AG20443 (cell line): ENCODE results near the gene DNAJC30.
"Not testable (repeated sequence)": the region's sequence is repeated elsewhere in the genome, so short reads cannot be mapped to it uniquely, and the experiment has no call there.

ENCODE experiments used
- DNase-seq: peaks from one replicate; pipeline ENCODE4 v3.0.0; 2012; ENCODE audit warnings: low spot score, mixed read lengths

Gene DNAJC30

GRCh38 chr7:73680501-73680900, 2.8 kb downstream of the DNAJC30 start:
- DNase-seq: no peak

GRCh38 chr7:73679709-73680108, 3.5 kb downstream of the DNAJC30 start:
- no peak for DNase-seq

GRCh38 chr7:73678862-73679261, 4.4 kb downstream of the DNAJC30 start:
- no peak for DNase-seq

- not testable (repeated sequence) for DNase-seq
These were observed 7.2 kb downstream of the DNAJC30 start for GRCh38 chr7:73676062-73676461.

- no peak for DNase-seq
These were observed 8.7 kb downstream of the DNAJC30 start for GRCh38 chr7:73674468-73675124.

GRCh38 chr7:73671857-73672445, 11.3 kb downstream of the DNAJC30 start:
- DNase-seq: no peak

GRCh38 chr7:73671322-73671661, 12.0 kb downstream of the DNAJC30 start:
- no peak for DNase-seq

GRCh38 chr7:73669858-73670385, 13.3 kb downstream of the DNAJC30 start:
- no peak for DNase-seq

- DNase-seq: no peak
These were observed 14.0 kb downstream of the DNAJC30 start for GRCh38 chr7:73669288-73669701.

- no peak for DNase-seq
These were observed 14.4 kb downstream of the DNAJC30 start for GRCh38 chr7:73668886-73669230.

- no peak for DNase-seq
These were observed 15.0 kb downstream of the DNAJC30 start for GRCh38 chr7:73668103-73668885.

- peak; percentile 99 for DNase-seq
These were observed 15.7 kb downstream of the DNAJC30 start, which contains the start of gene VPS37D for GRCh38 chr7:73667344-73668102. Gene VPS37D (plus strand): TSS chr7:73667831. CDS start chr7:73667959, 128 bp downstream.

- no peak for DNase-seq
These were observed 20.2 kb downstream of the DNAJC30 start for GRCh38 chr7:73663033-73663432.

- DNase-seq: not testable (repeated sequence)
These were observed 22.7 kb downstream of the DNAJC30 start for GRCh38 chr7:73660594-73660993.

- no peak for DNase-seq
These were observed 23.3 kb downstream of the DNAJC30 start for GRCh38 chr7:73659983-73660382.

GRCh38 chr7:73655309-73655708, 27.9 kb downstream of the DNAJC30 start:
- not testable (repeated sequence) for DNase-seq

- DNase-seq: no peak
These were observed 30.7 kb downstream of the DNAJC30 start for GRCh38 chr7:73652541-73652949.

- DNase-seq: no peak
These were observed 32.7 kb downstream of the DNAJC30 start for GRCh38 chr7:73650524-73650923.

GRCh38 chr7:73649576-73649975, 33.7 kb downstream of the DNAJC30 start:
- DNase-seq: no peak

- no peak for DNase-seq
These were observed 34.5 kb downstream of the DNAJC30 start for GRCh38 chr7:73648593-73649332.
